Fibroblast of lung (primary cell): ENCODE data around the gene MKX. TPM values are rescaled to one million over a fixed set of nuclear protein-coding genes. Genes with fewer than 3 reads are reported as not detected.

ENCODE experiments used
- DNase-seq, 2 donors: peaks; one replicate each; pipeline versions ENCODE4 v3.0.0 to v3.0.0-alpha.2; 2010; ENCODE audit warnings: low read depth in 2 of 2
- H2AFZ ChIP-seq: 2 replicates; pipeline ENCODE4 v1.5.1; 2012; ENCODE audit warnings: low read length, control low read depth, inconsistent platforms
- H3K27ac ChIP-seq: 2 replicates; pipeline ENCODE4 v1.5.1; 2011; ENCODE audit warnings: low read length, control low read depth; ENCODE audit not compliant: insufficient read depth
- H3K27me3 ChIP-seq: 2 replicates; pipeline ENCODE4 v1.5.1; 2011; ENCODE audit warnings: mild to moderate bottlenecking, low read length; ENCODE audit not compliant: control insufficient read depth, insufficient read depth
- H3K36me3 ChIP-seq: 2 replicates; pipeline ENCODE4 v1.5.1; 2011; ENCODE audit warnings: low read length; ENCODE audit not compliant: control insufficient read depth, insufficient read depth
- H3K4me1 ChIP-seq: 2 replicates; pipeline ENCODE4 v1.5.1; 2011; ENCODE audit warnings: low read length; ENCODE audit not compliant: control insufficient read depth, insufficient read depth; ENCODE audit errors: extremely low read depth
- H3K4me2 ChIP-seq: 2 replicates; pipeline ENCODE4 v1.5.1; 2011; ENCODE audit warnings: low read length, control low read depth; ENCODE audit not compliant: insufficient read depth; ENCODE audit errors: extremely low read depth
- H3K4me3 ChIP-seq, 4 experiments: fragments of 200-600 bp in 1 of 4; sonication (generic) in 1 of 4; replicated peaks in 1 of 4; 2 replicates each; pipeline ENCODE4 v1.5.1; 2011 to 2016; ENCODE audit warnings: low read length in 4 of 4, low read depth in 3 of 4, mild to moderate bottlenecking in 3 of 4, control low read depth in 2 of 4, inconsistent platforms in 1 of 4, mixed read lengths in 1 of 4; ENCODE audit not compliant: insufficient read depth in 1 of 4; ENCODE audit errors: control extremely low read depth in 1 of 4
- H3K79me2 ChIP-seq: 2 replicates; pipeline ENCODE4 v1.5.1; 2012; ENCODE audit warnings: mild to moderate bottlenecking, low read length, inconsistent platforms; ENCODE audit not compliant: control insufficient read depth, insufficient read depth
- H3K9ac ChIP-seq: 2 replicates; pipeline ENCODE4 v1.5.1; 2011; ENCODE audit warnings: mild to moderate bottlenecking, low read length, control low read depth; ENCODE audit not compliant: insufficient read depth
- H3K9me3 ChIP-seq: 2 replicates; pipeline ENCODE4 v1.5.1; 2012; ENCODE audit warnings: low read depth, low read length; ENCODE audit not compliant: control insufficient read depth, insufficient read depth
- H4K20me1 ChIP-seq: 2 replicates; pipeline ENCODE4 v1.5.1; 2011; ENCODE audit warnings: low read length; ENCODE audit not compliant: control insufficient read depth, insufficient read depth; ENCODE audit errors: extremely low read depth
- EZH2 ChIP-seq: IDR thresholded peaks from 2 replicates; pipeline ENCODE4 v1.5.1; 2012; ENCODE audit warnings: low read length, control low read depth, mild to moderate bottlenecking; ENCODE audit errors: missing control alignments
- polyA plus RNA-seq, 2 donors: library from polyadenylated mRNA; depleted of rRNA in 1 of 2; stranded (reverse) in 1 of 2; unstranded in 1 of 2; fragments of >200 nt; gene quantifications; 2 replicates each; pipeline ENCODE4 v1.2.1, GENCODE V29; 2011 to 2012; ENCODE audit warnings: missing spikeins in 1 of 2
- total RNA-seq: library from RNA; depleted of rRNA; stranded (reverse); fragments of >200 nt; gene quantifications from 2 replicates; pipeline ENCODE4 v1.2.1, GENCODE V29; 2014
- TF ChIP-seq, protein P1 (sequence below), 2 donors: IDR thresholded peaks in 1 of 2; conservative IDR thresholded peaks in 1 of 2; 1 replicate in 1 of 2; 2 replicates in 1 of 2; pipeline ENCODE4 v1.5.1; 2011 to 2012; ENCODE audit warnings: low read length in 2 of 2, control low read depth in 1 of 2, inconsistent platforms in 1 of 2, low read depth in 1 of 2, mild to moderate bottlenecking in 1 of 2

Gene MKX
- total and polyA plus RNA-seq, 2 donors (not counting 1 experiment from before 2014, with no cell fraction given) = 2.2 to 15.0 TPM

DNA sequence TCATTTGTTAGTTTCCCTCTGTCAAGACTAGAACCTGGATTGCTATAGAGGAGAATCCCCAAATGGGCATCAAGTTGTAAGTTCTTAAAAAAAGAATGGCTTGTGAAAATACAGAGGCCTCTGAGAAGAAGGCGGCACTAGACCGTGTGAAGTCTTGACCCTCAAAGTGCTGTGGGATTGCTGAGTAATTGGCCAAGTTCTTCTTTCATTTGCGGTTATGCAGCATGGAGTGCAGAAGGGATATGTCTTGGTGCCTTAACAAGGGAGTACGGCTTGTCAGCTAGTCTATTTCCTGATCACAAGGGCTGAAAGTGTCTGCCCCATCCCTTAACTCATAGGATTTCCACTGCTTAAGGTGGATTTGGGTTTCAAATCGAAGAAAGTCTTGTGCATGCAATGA is 81.2 kb downstream of the MKX start:
- H4K20me1 ChIP-seq = no peaks in the 10 kb centered on the region
- no peak overlapping the region for H2AFZ ChIP-seq
- H3K4me2 ChIP-seq = no peak overlapping the region
- no peaks in the 10 kb centered on the region for H3K79me2 ChIP-seq
- H3K9me3 ChIP-seq = no peaks in the 10 kb centered on the region
- H3K4me1 ChIP-seq = no peaks in the 10 kb centered on the region
- TF ChIP-seq, protein P1, sequence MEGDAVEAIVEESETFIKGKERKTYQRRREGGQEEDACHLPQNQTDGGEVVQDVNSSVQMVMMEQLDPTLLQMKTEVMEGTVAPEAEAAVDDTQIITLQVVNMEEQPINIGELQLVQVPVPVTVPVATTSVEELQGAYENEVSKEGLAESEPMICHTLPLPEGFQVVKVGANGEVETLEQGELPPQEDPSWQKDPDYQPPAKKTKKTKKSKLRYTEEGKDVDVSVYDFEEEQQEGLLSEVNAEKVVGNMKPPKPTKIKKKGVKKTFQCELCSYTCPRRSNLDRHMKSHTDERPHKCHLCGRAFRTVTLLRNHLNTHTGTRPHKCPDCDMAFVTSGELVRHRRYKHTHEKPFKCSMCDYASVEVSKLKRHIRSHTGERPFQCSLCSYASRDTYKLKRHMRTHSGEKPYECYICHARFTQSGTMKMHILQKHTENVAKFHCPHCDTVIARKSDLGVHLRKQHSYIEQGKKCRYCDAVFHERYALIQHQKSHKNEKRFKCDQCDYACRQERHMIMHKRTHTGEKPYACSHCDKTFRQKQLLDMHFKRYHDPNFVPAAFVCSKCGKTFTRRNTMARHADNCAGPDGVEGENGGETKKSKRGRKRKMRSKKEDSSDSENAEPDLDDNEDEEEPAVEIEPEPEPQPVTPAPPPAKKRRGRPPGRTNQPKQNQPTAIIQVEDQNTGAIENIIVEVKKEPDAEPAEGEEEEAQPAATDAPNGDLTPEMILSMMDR (conservative IDR thresholded peaks at IDR 0.05 in 1 of 2, IDR thresholded peaks at IDR 0.05 in 1 of 2; ENCODE audit: low read depth in 1 of 2, low read length in 2 of 2) = no peak
- TF ChIP-seq EZH2 = no peak
- H3K9ac ChIP-seq = no peak overlapping the region
- H3K36me3 ChIP-seq = no peaks in the 10 kb centered on the region
- no peak overlapping the region for H3K27ac ChIP-seq
- DNase-seq = no peak
- no peak overlapping the region for H3K4me3 ChIP-seq
- H3K27me3 ChIP-seq = no peaks in the 10 kb centered on the region

DNA sequence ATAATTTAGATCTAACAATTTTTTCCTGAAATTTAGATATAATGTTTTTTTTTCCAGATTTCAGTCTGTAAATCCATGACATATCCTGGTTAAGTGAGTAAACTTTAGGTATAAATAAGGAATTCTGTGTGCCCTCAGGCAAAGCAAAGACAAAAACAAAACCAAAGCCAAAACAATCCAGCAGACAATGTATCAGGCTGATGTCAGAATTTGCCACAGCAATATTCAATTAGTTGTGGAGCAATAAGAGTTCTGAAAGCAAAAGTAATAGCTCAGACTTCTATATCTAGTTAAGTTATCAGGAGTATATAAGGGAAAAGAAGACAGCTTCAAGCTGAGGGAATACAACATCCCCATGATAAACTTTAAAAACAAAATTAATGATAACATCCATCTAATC is 82.0 kb downstream of the MKX start:
- DNase-seq = no peak
- Histone ChIP-seq H4K20me1 (no peaks in the 10 kb centered on the region), H3K9ac (no peak overlapping the region), H3K27me3 (no peaks in the 10 kb centered on the region), H3K4me3 (no peak overlapping the region), H3K27ac (no peak overlapping the region), H3K79me2 (no peaks in the 10 kb centered on the region), H3K4me2 (no peak overlapping the region), H3K9me3 (no peaks in the 10 kb centered on the region), H2AFZ (no peak overlapping the region), H3K36me3 (no peaks in the 10 kb centered on the region), H3K4me1 (no peaks in the 10 kb centered on the region)
- TF ChIP-seq, protein P1 (conservative IDR thresholded peaks at IDR 0.05 in 1 of 2, IDR thresholded peaks at IDR 0.05 in 1 of 2; ENCODE audit: low read depth in 1 of 2, low read length in 2 of 2) = no peak
- no peak for TF ChIP-seq EZH2

DNA sequence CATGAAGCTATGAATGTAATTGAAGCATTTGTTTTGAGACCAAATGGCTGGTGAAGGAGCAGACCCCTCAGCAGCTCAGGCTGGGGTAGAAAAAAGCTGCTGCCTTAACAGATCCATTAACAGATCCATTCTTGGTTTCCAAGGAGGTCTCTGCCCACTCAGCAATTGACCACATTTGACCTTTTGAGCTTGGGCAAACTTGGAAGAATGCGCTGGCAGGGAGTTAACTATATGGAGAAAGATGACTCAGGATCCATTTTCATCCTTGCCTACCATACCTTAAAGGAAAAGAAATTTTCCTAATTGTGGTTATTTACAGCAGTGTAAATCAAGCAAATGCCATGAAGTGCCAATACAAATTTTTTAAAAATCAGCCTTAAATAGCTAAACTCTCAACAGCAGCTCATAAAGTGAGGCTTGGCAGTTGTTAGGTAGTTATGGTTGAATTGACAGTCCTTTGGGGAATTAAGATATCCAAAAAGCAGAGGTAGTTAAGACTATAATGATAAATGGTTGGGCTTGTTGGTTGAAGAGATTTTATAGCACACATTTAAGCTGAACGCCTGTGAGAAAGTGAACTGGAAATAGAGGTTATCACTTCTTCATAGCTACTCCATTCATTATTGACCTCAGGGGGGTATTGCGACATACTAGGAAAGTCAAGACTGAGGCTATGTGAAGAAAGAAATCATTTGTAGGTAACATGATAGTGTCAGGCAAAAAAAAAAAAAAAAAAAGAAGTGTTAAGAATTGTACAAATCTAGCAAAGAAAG is 83.9 kb downstream of the MKX start:
- Histone ChIP-seq H2AFZ (no peak overlapping the region), H3K27me3 (no peaks in the 10 kb centered on the region), H3K27ac (no peak overlapping the region), H3K79me2 (no peaks in the 10 kb centered on the region), H3K36me3 (no peaks in the 10 kb centered on the region), H3K4me1 (no peaks in the 10 kb centered on the region), H3K4me3 (no peak overlapping the region), H3K9ac (no peak overlapping the region), H4K20me1 (no peaks in the 10 kb centered on the region), H3K9me3 (no peaks in the 10 kb centered on the region), H3K4me2 (no peak overlapping the region)
- DNase-seq = peak in 1 of 2 donors; percentile 67
- TF ChIP-seq, protein P1 (conservative IDR thresholded peaks at IDR 0.05 in 1 of 2, IDR thresholded peaks at IDR 0.05 in 1 of 2; ENCODE audit: low read depth in 1 of 2, low read length in 2 of 2) = no peak
- no peak for TF ChIP-seq EZH2
